Measurements from ENCODE around the gene SPATA31A3. TPM values are rescaled to one million over a fixed set of nuclear protein-coding genes. Genes with fewer than 3 reads are reported as not detected.

Gene SPATA31A3
- total RNA-seq: not detected in 2 replicates

DNA sequence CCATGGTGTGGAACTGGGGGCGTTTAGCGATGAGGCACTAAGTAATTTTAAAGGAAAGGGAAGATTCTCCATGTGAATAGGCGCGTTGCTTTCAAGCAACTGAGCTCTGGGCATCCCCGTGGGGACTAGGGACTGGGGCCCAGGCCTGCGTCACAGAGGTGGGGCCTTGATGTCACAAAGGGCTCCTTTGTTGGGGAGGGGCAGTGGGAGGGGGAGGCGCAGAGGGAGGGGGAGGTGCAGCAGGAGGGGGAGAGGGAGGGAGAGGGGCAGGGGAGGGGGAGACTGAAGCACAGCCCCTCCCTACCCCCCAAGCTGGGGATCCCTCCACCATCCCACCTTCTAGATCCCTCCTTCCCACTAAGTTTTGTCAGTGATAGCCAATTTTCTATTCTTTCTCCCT, at the start of gene SPATA31A3:
Gene SPATA31A3, minus strand, starts transcription at position 101 of the 400 bp plus-strand sequence. Its CDS starts 29 bp downstream, at position 72.

Other genes starting within 250 kb of the SPATA31A3 start
- gene ZNF658, start 91.8 kb downstream of the SPATA31A3 start, total RNA-seq: 2.7 and 5.3 TPM in 2 replicates

All from tracheal epithelial cell (primary cell).